Measurements from ENCODE around the gene C1orf94. TPM values are rescaled to one million over a fixed set of nuclear protein-coding genes. Genes with fewer than 3 reads are reported as not detected.

Gene C1orf94, protein sequence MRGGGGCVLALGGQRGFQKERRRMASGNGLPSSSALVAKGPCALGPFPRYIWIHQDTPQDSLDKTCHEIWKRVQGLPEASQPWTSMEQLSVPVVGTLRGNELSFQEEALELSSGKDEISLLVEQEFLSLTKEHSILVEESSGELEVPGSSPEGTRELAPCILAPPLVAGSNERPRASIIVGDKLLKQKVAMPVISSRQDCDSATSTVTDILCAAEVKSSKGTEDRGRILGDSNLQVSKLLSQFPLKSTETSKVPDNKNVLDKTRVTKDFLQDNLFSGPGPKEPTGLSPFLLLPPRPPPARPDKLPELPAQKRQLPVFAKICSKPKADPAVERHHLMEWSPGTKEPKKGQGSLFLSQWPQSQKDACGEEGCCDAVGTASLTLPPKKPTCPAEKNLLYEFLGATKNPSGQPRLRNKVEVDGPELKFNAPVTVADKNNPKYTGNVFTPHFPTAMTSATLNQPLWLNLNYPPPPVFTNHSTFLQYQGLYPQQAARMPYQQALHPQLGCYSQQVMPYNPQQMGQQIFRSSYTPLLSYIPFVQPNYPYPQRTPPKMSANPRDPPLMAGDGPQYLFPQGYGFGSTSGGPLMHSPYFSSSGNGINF
- polyA plus RNA-seq (2011; rRNA removed): 0.10 and 0.17 TPM in 2 replicates
- 0.23 TPM in 1 of 2 replicates, not detected in the other for polyA minus RNA-seq (2011; rRNA and poly(A)+ RNA removed)

GRCh38 chr1:34176830-34177603 lies at the start of gene C1orf94:
Gene C1orf94 (plus strand): TSS chr1:34176907. CDS start chr1:34177790, 883 bp downstream.
- H3K4me3 ChIP-seq (ENCODE audit: low read depth, low read length): no peak within 1 kb of the TSS
- peaks cover 11% of the 10 kb centered on the region; the same call in 1 of the 2 replicates for H3K9me3 ChIP-seq (ENCODE audit: control insufficient read depth, insufficient read depth, low read length)
- TF ChIP-seq CTCF (IDR thresholded peaks at IDR 0.05; ENCODE audit: low read depth, low read length): no peak
- POLR2A ChIA-PET: no interaction called here
- CTCF ChIA-PET: no interaction called here
- peaks cover 31% of the 10 kb centered on the region for H3K27me3 ChIP-seq (ENCODE audit: control insufficient read depth, insufficient read depth, low read length)
- DNase-seq (ENCODE audit: low read depth, low spot score): no peak
- H3K27ac ChIP-seq (ENCODE audit: low read depth, low read length): no peak within 1 kb of the TSS

DNA sequence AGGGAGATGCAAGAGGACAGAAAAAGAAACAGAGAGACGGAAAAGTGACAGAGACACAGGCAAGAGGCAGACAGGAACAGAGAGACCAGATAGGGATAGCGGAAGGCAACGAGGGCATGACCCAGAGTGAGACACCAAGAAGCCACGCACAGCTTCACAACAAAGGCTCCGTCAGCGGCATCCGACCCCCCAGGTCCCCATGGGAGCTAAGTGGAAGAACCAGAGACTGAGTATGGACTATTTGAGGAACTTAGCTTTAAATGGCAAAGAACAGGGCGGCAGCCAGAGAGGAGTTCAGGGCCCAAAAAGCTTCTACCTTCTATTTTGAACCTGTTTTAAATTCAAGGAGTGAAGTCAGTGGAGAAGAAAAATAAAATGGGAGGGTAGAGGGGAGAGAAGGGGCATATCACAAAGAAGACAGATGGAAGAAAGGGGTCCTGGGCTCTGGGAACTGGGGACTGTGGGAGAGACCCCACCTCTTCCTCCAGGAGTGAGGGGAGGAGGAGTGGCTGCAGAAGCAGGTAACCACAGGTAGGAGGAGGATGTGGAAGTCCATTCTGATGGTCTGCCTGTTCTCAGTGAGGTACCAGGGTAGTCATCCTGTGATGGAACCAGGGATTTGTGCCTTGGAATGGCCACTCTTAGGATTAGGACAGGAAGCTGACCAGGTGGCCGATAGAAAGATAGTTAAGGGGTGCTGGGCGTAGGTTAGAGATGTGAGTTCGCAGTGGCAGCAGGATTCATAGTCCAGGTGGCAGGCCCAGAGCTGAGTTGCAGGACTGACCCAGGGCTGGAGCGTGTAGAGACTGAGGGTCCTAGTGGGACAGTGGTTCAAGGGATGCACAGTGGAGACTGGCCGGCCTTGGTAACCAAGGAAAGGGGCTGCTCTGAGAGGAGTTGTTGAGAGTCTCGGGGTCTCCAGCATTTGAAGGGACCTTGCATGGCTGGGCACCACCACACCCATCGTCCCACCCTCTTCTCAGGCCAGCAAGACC lies 49.4 kb upstream of the C1orf94 start:
- no peak for TF ChIP-seq CTCF (IDR thresholded peaks at IDR 0.05; ENCODE audit: low read depth, low read length)
- DNase-seq (ENCODE audit: low read depth, low spot score): no peak
- Histone ChIP-seq H3K27ac (ENCODE audit: low read depth, low read length) (no peak overlapping the region), H3K4me3 (ENCODE audit: low read depth, low read length) (no peak overlapping the region), H3K27me3 (ENCODE audit: control insufficient read depth, insufficient read depth, low read length) (no peaks in the 10 kb centered on the region), H3K9me3 (ENCODE audit: control insufficient read depth, insufficient read depth, low read length) (peaks cover 4% of the 10 kb centered on the region)
- POLR2A ChIA-PET: no interaction called here
- CTCF ChIA-PET: interaction anchor here (0.6 kb wide), 1 partner anchor 64 kb away, joined by 3 read pairs; no protein-coding TSS in a partner anchor

GRCh38 chr1:34128186-34128889 lies 48.4 kb upstream of the C1orf94 start:
- DNase-seq (ENCODE audit: low read depth, low spot score): no peak
- CTCF ChIA-PET: interaction anchor here (0.6 kb wide), 2 partner anchors 14 to 412 kb away, joined by 3 to 4 read pairs; no protein-coding TSS in a partner anchor
- no peaks in the 10 kb centered on the region for H3K27me3 ChIP-seq (ENCODE audit: control insufficient read depth, insufficient read depth, low read length)
- H3K9me3 ChIP-seq (ENCODE audit: control insufficient read depth, insufficient read depth, low read length): peaks cover 4% of the 10 kb centered on the region
- H3K27ac ChIP-seq (ENCODE audit: low read depth, low read length): no peak overlapping the region
- TF ChIP-seq CTCF (IDR thresholded peaks at IDR 0.05; ENCODE audit: low read depth, low read length): no peak
- POLR2A ChIA-PET: no interaction called here
- H3K4me3 ChIP-seq (ENCODE audit: low read depth, low read length): no peak overlapping the region

DNA sequence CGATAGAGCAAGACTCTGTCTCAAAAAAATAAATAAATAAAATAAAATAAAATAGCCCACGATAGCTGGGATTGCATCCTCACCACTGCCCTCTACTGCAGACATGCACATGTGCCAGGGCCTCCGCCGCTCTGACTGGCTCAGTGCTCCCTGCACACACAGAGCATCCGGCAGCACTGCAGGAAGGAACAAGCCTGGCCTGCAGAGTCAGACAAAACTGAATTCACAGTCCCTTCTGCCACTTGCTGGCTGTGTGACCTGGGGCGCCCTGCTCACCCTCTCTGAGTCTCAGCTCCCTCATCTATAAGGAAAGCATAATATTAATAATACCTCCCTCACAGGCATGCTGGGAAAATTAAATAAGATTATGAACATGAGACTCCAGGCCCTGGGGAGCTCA lies 47.1 kb upstream of the C1orf94 start:
- ChIA-PET POLR2A (no interaction called here), CTCF (interaction anchor here (1.6 kb wide), 1 partner anchor 369 kb away, joined by 3 read pairs; no protein-coding TSS in a partner anchor)
- Histone ChIP-seq H3K9me3 (ENCODE audit: control insufficient read depth, insufficient read depth, low read length) (peaks cover 4% of the 10 kb centered on the region), H3K27ac (ENCODE audit: low read depth, low read length) (no peak overlapping the region), H3K4me3 (ENCODE audit: low read depth, low read length) (no peak overlapping the region), H3K27me3 (ENCODE audit: control insufficient read depth, insufficient read depth, low read length) (no peaks in the 10 kb centered on the region)
- no peak for DNase-seq (ENCODE audit: low read depth, low spot score)
- TF ChIP-seq CTCF (IDR thresholded peaks at IDR 0.05; ENCODE audit: low read depth, low read length): no peak
